Activated naive CD4-positive, alpha-beta T cell treated with anti-CD3 and anti-CD28 coated beads for 36 hours (primary cell): ENCODE results near the gene PRPF40B. TPM values are rescaled to one million over a fixed set of nuclear protein-coding genes. Genes with fewer than 3 reads are reported as not detected.

Experiments
- CTCF ChIA-PET: fragments of 350-600 bp; sonication (Branson Sonifier 250); formaldehyde crosslinking; loops from one replicate; lab custom pipeline; 2021; ENCODE audit warnings: antibody characterized with exemption; lab: Charles Lee
- DNase-seq: peaks from one replicate; pipeline ENCODE4 v3.0.0-alpha.2; 2020
- H3K27ac Mint-ChIP-seq: one replicate; pipeline ENCODE4 v1.8.0; 2021; ENCODE audit warnings: mild to moderate bottlenecking, mixed read lengths
- H3K27me3 Mint-ChIP-seq: one replicate; pipeline ENCODE4 v1.8.0; 2021; ENCODE audit warnings: low read depth, mixed read lengths
- H3K36me3 Mint-ChIP-seq: one replicate; pipeline ENCODE4 v1.8.0; 2021; ENCODE audit warnings: low read depth, mixed read lengths
- H3K4me1 Mint-ChIP-seq: one replicate; pipeline ENCODE4 v1.8.0; 2021; ENCODE audit warnings: low read depth, mixed read lengths
- H3K4me3 Mint-ChIP-seq: one replicate; pipeline ENCODE4 v1.8.0; 2021; ENCODE audit warnings: mild to moderate bottlenecking, moderate library complexity, mixed read lengths
- H3K9me3 Mint-ChIP-seq: one replicate; pipeline ENCODE4 v1.8.0; 2021; ENCODE audit warnings: mixed read lengths
- intact Hi-C: fragments of 100-400 bp; cut with micrococcal nuclease; formaldehyde crosslinking; loops from one replicate; pipeline ENCODE4 v1.15.1; 2023
- total RNA-seq, 2 experiments: library from RNA; stranded (reverse); gene quantifications; one replicate each; pipeline ENCODE4 v1.2.3, GENCODE V29; 2021

The PRPF40B gene
- total RNA-seq, 2 experiments from 2014 or later, result 7.2 to 7.7 TPM

- DNase-seq, result no peak
- CTCF ChIA-PET, result interaction anchor here (1.2 to 5.8 kb wide), 3 partner anchors 21 to 39 kb away, joined by 5 to 40 read pairs (median 16); partner anchors contain the start of gene FMNL3
- no peaks in the 10 kb centered on the region for H3K9me3 Mint-ChIP-seq
- peaks cover 94% of the 10 kb centered on the region for H3K4me1 Mint-ChIP-seq
- no peaks in the 10 kb centered on the region for H3K27me3 Mint-ChIP-seq
- no peak overlapping the region for H3K4me3 Mint-ChIP-seq
- intact Hi-C loops, result no loop called here
- peaks cover 6% of the 10 kb centered on the region for H3K36me3 Mint-ChIP-seq
- H3K27ac Mint-ChIP-seq, result no peak overlapping the region
Observed at GRCh38 chr12:49666176-49666575, 42.8 kb downstream of the PRPF40B start.

- peaks cover 3% of the 10 kb centered on the region for H3K36me3 Mint-ChIP-seq
- CTCF ChIA-PET, result interaction anchor here (1.1 to 5.8 kb wide), 4 partner anchors 22 to 44 kb away, joined by 4 to 40 read pairs (median 12); partner anchors contain the start of genes FMNL3 and PRPF40B
- peak overlapping the region; percentile 3 for H3K4me3 Mint-ChIP-seq
- no peaks in the 10 kb centered on the region for H3K9me3 Mint-ChIP-seq
- H3K4me1 Mint-ChIP-seq, result peaks cover 94% of the 10 kb centered on the region
- intact Hi-C loops, result no loop called here
- H3K27me3 Mint-ChIP-seq, result no peaks in the 10 kb centered on the region
- peak; percentile 59 for DNase-seq
- H3K27ac Mint-ChIP-seq, result peak overlapping the region; percentile 85
Observed at GRCh38 chr12:49667325-49668090, 44.1 kb downstream of the PRPF40B start.

- DNase-seq, result no peak
- Mint-ChIP-seq H3K4me3 (peak overlapping the region; percentile 10), H3K36me3 (no peaks in the 10 kb centered on the region), H3K27ac (peak overlapping the region; percentile 98), H3K4me1 (peaks cover 95% of the 10 kb centered on the region), H3K27me3 (no peaks in the 10 kb centered on the region), H3K9me3 (no peaks in the 10 kb centered on the region)
- intact Hi-C loops, result loop anchor here (10.0 kb wide), 1 partner anchor 555 kb away; no protein-coding TSS in a partner anchor
- CTCF ChIA-PET, result interaction anchor here (0.7 to 5.8 kb wide), 5 partner anchors 15 to 72 kb away, joined by 3 to 40 read pairs (median 4); partner anchors contain the start of genes FMNL3 and TMBIM6
Observed at GRCh38 chr12:49669796-49670195, 46.4 kb downstream of the PRPF40B start.

DNA sequence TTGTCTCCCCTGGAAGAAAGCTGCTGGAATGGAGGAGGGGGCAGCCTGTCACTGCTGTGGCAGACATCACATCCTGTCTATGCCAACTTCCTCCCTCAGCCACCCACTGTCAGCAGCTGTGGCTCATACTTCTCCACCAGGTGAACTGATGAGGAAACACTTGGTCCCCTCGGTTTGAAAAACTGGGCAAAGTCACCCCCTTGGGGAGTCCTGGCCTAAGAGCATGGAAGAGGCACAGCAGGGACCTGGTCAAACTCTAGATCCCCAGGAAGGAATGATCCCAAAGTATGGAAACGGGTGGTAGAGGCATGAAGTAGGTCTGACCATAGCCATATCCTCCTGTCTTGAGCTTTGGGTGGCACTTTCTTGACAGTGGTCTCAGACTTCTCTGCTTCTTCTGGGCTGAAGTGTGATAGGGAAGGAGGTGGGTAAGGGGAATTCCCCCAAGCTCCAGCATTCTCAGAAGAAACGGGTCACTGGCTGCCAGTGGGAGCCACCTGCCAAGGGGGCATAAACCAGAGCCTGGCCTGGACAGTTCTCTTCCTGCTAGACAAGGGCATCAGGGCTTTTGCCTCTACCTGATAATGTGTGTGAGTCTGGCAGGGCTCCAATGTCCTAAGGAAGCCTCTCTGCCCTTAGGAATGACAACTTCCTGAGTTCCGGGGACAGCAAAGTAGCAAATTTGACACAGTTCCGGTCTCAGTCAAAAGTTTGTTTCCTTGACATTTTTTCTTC lies 47.8 kb downstream of the PRPF40B start:
- intact Hi-C loops, result loop anchor here (1.0 to 10.0 kb wide), 5 partner anchors 8 to 554 kb away; no protein-coding TSS in a partner anchor
- Mint-ChIP-seq H3K36me3 (no peaks in the 10 kb centered on the region), H3K9me3 (no peaks in the 10 kb centered on the region), H3K4me1 (peaks cover 96% of the 10 kb centered on the region), H3K27me3 (no peaks in the 10 kb centered on the region), H3K4me3 (peak overlapping the region; percentile 77), H3K27ac (peak overlapping the region; percentile 98)
- CTCF ChIA-PET, result interaction anchor here (0.7 to 5.8 kb wide), 7 partner anchors 23 to 70 kb away, joined by 3 to 40 read pairs (median 4); partner anchors contain the start of genes FMNL3 and TMBIM6
- peak; percentile 81 for DNase-seq

GRCh38 chr12:49672301-49673217 lies 49.2 kb downstream of the PRPF40B start:
- intact Hi-C loops, result loop anchor here (2.0 to 10.0 kb wide), 2 partner anchors 50 to 552 kb away; partner anchors contain the start of gene PRPF40B
- Mint-ChIP-seq H3K27me3 (no peaks in the 10 kb centered on the region), H3K4me3 (peak overlapping the region; percentile 30), H3K27ac (peak overlapping the region; percentile 98), H3K4me1 (peaks cover 93% of the 10 kb centered on the region), H3K36me3 (no peaks in the 10 kb centered on the region), H3K9me3 (no peaks in the 10 kb centered on the region)
- CTCF ChIA-PET, result interaction anchor here (1.3 to 5.8 kb wide), 8 partner anchors 9 to 41 kb away, joined by 3 to 54 read pairs (median 6); partner anchors contain the start of gene FMNL3
- DNase-seq, result no peak

- peak overlapping the region; percentile 98 for H3K27ac Mint-ChIP-seq
- CTCF ChIA-PET, result interaction anchor here (0.6 to 5.4 kb wide), 12 partner anchors 10 to 272 kb away, joined by 3 to 54 read pairs (median 6); partner anchors contain the start of gene FMNL3
- intact Hi-C loops, result loop anchor here (2.0 to 10.0 kb wide), 2 partner anchors 51 to 551 kb away; partner anchors contain the start of gene PRPF40B
- H3K9me3 Mint-ChIP-seq, result no peaks in the 10 kb centered on the region
- no peaks in the 10 kb centered on the region for H3K36me3 Mint-ChIP-seq
- H3K27me3 Mint-ChIP-seq, result no peaks in the 10 kb centered on the region
- H3K4me3 Mint-ChIP-seq, result no peak overlapping the region
- peaks cover 85% of the 10 kb centered on the region for H3K4me1 Mint-ChIP-seq
- DNase-seq, result no peak
Observed at GRCh38 chr12:49673446-49674317, 50.3 kb downstream of the PRPF40B start.

DNA sequence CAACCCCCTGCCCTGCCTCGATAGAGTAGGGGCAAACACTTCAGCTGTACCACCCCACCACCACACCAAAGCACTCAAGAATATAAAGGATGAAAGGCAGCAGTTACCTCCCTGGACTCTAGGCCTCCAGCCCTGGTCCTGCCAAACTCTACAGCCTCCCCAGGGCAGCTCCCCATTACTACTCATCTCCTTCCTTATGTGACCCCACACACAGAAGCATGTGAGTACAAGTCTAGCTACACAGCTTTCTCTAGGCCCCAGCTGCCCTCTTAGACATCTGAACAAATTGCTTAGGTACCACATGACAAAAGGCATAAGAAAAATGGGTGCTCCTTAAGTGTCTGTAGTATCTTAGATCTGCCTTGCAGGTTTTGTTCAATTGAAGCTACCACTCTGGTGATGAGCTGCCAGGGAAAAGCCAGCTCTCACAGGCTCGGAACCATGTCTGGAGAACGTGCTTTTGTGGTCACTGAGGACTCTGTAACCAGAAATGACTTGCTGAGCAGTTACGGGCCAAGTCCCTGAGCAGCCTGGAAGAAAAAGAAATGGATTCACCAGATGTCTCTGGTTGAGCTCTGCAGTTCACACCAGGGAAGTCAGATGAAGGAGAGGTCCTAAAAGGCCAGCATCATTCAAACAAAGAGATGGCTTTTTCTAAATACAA lies 51.1 kb downstream of the PRPF40B start:
- peak; percentile 18 for DNase-seq
- no peaks in the 10 kb centered on the region for H3K9me3 Mint-ChIP-seq
- no peak overlapping the region for H3K4me3 Mint-ChIP-seq
- intact Hi-C loops, result loop anchor here (10.0 kb wide), 1 partner anchor 550 kb away; no protein-coding TSS in a partner anchor
- CTCF ChIA-PET, result interaction anchor here (0.6 to 5.4 kb wide), 11 partner anchors 15 to 271 kb away, joined by 3 to 54 read pairs (median 3); partner anchors contain the start of gene FMNL3
- H3K4me1 Mint-ChIP-seq, result peaks cover 81% of the 10 kb centered on the region
- no peaks in the 10 kb centered on the region for H3K27me3 Mint-ChIP-seq
- peak overlapping the region; percentile 98 for H3K27ac Mint-ChIP-seq
- no peaks in the 10 kb centered on the region for H3K36me3 Mint-ChIP-seq

DNA sequence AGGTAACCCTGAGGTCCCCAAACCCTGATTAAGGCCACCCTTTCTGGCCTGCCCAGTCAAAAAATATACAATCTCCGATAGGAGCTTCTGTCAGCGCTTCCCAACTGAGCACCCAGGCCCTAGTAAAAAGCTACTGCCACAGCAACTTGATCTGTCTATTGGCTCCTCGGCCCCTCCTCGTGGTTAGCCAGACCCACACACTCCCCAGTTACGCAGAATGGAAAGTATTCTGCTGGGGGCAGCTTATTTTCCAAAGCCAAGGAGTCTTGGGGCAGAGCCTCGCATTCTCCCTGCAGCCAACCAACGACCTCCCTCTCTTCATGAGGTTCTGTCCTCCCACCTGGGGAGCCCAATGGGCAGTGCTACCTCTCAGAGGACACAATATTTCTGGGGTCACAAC lies 51.8 kb downstream of the PRPF40B start:
- CTCF ChIA-PET, result interaction anchor here (0.6 to 5.4 kb wide), 10 partner anchors 10 to 270 kb away, joined by 3 to 54 read pairs (median 4); partner anchors contain the start of genes FMNL3 and TMBIM6
- Mint-ChIP-seq H3K9me3 (no peaks in the 10 kb centered on the region), H3K27ac (no peak overlapping the region), H3K36me3 (no peaks in the 10 kb centered on the region), H3K4me1 (peaks cover 75% of the 10 kb centered on the region), H3K4me3 (no peak overlapping the region), H3K27me3 (no peaks in the 10 kb centered on the region)
- DNase-seq, result no peak
- intact Hi-C loops, result loop anchor here (10.0 kb wide), 1 partner anchor 550 kb away; no protein-coding TSS in a partner anchor

DNA sequence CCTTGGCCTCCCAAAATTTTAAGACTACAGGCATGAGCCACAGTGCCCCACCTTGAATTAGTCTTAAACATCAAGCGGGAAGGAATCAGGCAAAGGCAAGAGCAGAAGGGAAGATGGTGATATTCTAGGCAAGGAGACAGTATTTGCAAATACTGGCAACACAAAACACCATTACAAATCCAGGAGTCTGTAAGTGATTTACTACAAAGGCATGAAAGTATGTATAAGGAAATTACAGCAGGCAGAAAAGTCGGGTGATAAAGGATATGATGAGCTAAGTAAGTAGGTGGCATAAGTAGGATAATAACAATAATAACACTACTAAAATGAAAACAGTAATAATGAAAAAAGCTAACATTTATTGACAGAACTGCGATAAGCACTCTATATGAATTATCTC lies 55.4 kb downstream of the PRPF40B start:
- CTCF ChIA-PET, result interaction anchor here (0.8 to 1.1 kb wide), 2 partner anchors 11 to 288 kb away, joined by 3 read pairs; no protein-coding TSS in a partner anchor
- Mint-ChIP-seq H3K9me3 (no peaks in the 10 kb centered on the region), H3K36me3 (no peaks in the 10 kb centered on the region), H3K27ac (no peak overlapping the region), H3K27me3 (no peaks in the 10 kb centered on the region), H3K4me1 (peaks cover 58% of the 10 kb centered on the region), H3K4me3 (no peak overlapping the region)
- intact Hi-C loops, result loop anchor here (10.0 kb wide), 1 partner anchor 546 kb away; no protein-coding TSS in a partner anchor
- DNase-seq, result no peak

- no peak for DNase-seq
- no peaks in the 10 kb centered on the region for H3K36me3 Mint-ChIP-seq
- no peak overlapping the region for H3K27ac Mint-ChIP-seq
- H3K4me1 Mint-ChIP-seq, result peaks cover 57% of the 10 kb centered on the region
- intact Hi-C loops, result no loop called here
- no peak overlapping the region for H3K4me3 Mint-ChIP-seq
- CTCF ChIA-PET, result interaction anchor here (0.6 to 1.9 kb wide), 6 partner anchors 17 to 291 kb away, joined by 3 to 5 read pairs (median 3); no protein-coding TSS in a partner anchor
- H3K9me3 Mint-ChIP-seq, result no peaks in the 10 kb centered on the region
- no peaks in the 10 kb centered on the region for H3K27me3 Mint-ChIP-seq
Observed at GRCh38 chr12:49680075-49680474, 56.7 kb downstream of the PRPF40B start.
